ENCODE data around the gene ADH5.
"Not testable (repeated sequence)": the region's sequence is repeated elsewhere in the genome, so short reads cannot be mapped to it uniquely, and the experiment has no call there.

ADH5 gene

GRCh38 chr4:99029018-99029735, 59.4 kb downstream of the ADH5 start:
- no peak for DNase-seq (ENCODE audit: low read depth)

- no peak for DNase-seq (ENCODE audit: low read depth)
Observed at GRCh38 chr4:99028187-99028586, 60.4 kb downstream of the ADH5 start.

GRCh38 chr4:99027304-99027703, 61.3 kb downstream of the ADH5 start:
- no peak for DNase-seq (ENCODE audit: low read depth)

GRCh38 chr4:99025506-99025905, 63.1 kb downstream of the ADH5 start:
- no peak for DNase-seq (ENCODE audit: low read depth)

- DNase-seq (ENCODE audit: low read depth), result no peak
Observed at GRCh38 chr4:99024481-99025275, 63.9 kb downstream of the ADH5 start.

- DNase-seq (ENCODE audit: low read depth), result not testable (repeated sequence)
Observed at GRCh38 chr4:99023800-99024251, 64.8 kb downstream of the ADH5 start.

- no peak for DNase-seq (ENCODE audit: low read depth)
Observed at GRCh38 chr4:99022566-99022965, 66.0 kb downstream of the ADH5 start.

- DNase-seq (ENCODE audit: low read depth), result no peak
Observed at GRCh38 chr4:99021386-99021785, 67.2 kb downstream of the ADH5 start.

All from stimulated activated CD8-positive, alpha-beta memory T cell treated with anti-CD3 and anti-CD28 coated beads, Interleukin-7, amount 100 ng/mL, for 24 hours (primary cell).